Loucy (cell line): ENCODE data around the gene UBE2G1.

ENCODE experiments used
- H2AFZ ChIP-seq: fragments of 200-600 bp; sonication (generic); 2 replicates; pipeline ENCODE4 v1.6.0; 2016; ENCODE audit warnings: antibody characterized with exemption, mild to moderate bottlenecking, low read length, moderate library complexity
- H3F3A ChIP-seq: fragments of 200-600 bp; 2 replicates; pipeline ENCODE4 v1.6.0; 2016; ENCODE audit warnings: antibody characterized with exemption, low read depth, mild to moderate bottlenecking
- H3K27me3 ChIP-seq: fragments of 200-600 bp; sonication (generic); 2 replicates; pipeline ENCODE4 v1.6.1; 2014; ENCODE audit warnings: low read length, mild to moderate bottlenecking; ENCODE audit not compliant: insufficient read depth, poor library complexity, severe bottlenecking
- H3K36me3 ChIP-seq: fragments of 200-600 bp; sonication (generic); 2 replicates; pipeline ENCODE4 v1.6.1; 2016; ENCODE audit warnings: low read length; ENCODE audit not compliant: insufficient read depth
- H3K4me1 ChIP-seq: fragments of 200-600 bp; sonication (generic); 2 replicates; pipeline ENCODE4 v1.5.1; 2014; ENCODE audit warnings: low read length, mild to moderate bottlenecking; ENCODE audit not compliant: insufficient read depth, poor library complexity, severe bottlenecking
- H3K4me2 ChIP-seq: fragments of 200-600 bp; sonication (generic); 2 replicates; pipeline ENCODE4 v1.6.0; 2014; ENCODE audit warnings: antibody characterized with exemption, low read length, low read depth, mild to moderate bottlenecking; ENCODE audit not compliant: poor library complexity, severe bottlenecking
- H3K4me3 ChIP-seq: fragments of 200-600 bp; sonication (generic); 2 replicates; pipeline ENCODE4 v1.5.1; 2014; ENCODE audit warnings: low read length, mild to moderate bottlenecking, mixed read lengths; ENCODE audit not compliant: poor library complexity, severe bottlenecking
- H3K79me2 ChIP-seq: fragments of 200-600 bp; sonication (generic); 2 replicates; pipeline ENCODE4 v1.6.1; 2014; ENCODE audit warnings: low read length; ENCODE audit not compliant: insufficient read depth
- H3K9ac ChIP-seq: fragments of 200-600 bp; sonication (generic); 2 replicates; pipeline ENCODE4 v1.6.0; 2014; ENCODE audit warnings: mild to moderate bottlenecking, low read depth, low read length, moderate library complexity; ENCODE audit not compliant: poor library complexity, severe bottlenecking
- H3K9me2 ChIP-seq: fragments of 200-600 bp; sonication (generic); replicated peaks from 2 replicates; pipeline ENCODE4 v1.6.1; 2016; ENCODE audit warnings: low read depth, low read length, mixed read lengths
- H3K9me3 ChIP-seq: fragments of 200-600 bp; sonication (generic); 2 replicates; pipeline ENCODE4 v1.6.1; 2014; ENCODE audit warnings: mild to moderate bottlenecking, antibody characterized with exemption, low read length, low read depth; ENCODE audit not compliant: insufficient read depth
- H4K20me1 ChIP-seq: fragments of 200-600 bp; sonication (generic); 2 replicates; pipeline ENCODE4 v1.6.0; 2014; ENCODE audit warnings: antibody characterized with exemption, low read length, mild to moderate bottlenecking; ENCODE audit not compliant: insufficient read depth, poor library complexity, severe bottlenecking
- CTCF ChIP-seq: fragments of 200-600 bp; sonication (generic); conservative IDR thresholded peaks from 2 replicates; pipeline ENCODE4 v1.5.1; 2014; ENCODE audit warnings: mild to moderate bottlenecking, antibody characterized with exemption, low read length
- EZH2phosphoT487 ChIP-seq: fragments of 200-600 bp; IDR thresholded peaks from 2 replicates; pipeline ENCODE4 v1.6.1; 2018; ENCODE audit warnings: antibody characterized with exemption, mild to moderate bottlenecking, moderate library complexity, borderline replicate concordance

UBE2G1 gene

GRCh38 chr17:4229627-4230541 is 136.6 kb downstream of the UBE2G1 start:
- Histone ChIP-seq H3F3A (no peaks in the 10 kb centered on the region), H3K27me3 (no peaks in the 10 kb centered on the region), H3K4me3 (no peak overlapping the region), H3K79me2 (no peaks in the 10 kb centered on the region), H2AFZ (no peak overlapping the region), H4K20me1 (no peaks in the 10 kb centered on the region), H3K4me2 (no peak overlapping the region), H3K36me3 (peaks cover 41% of the 10 kb centered on the region), H3K9me2 (no peaks in the 10 kb centered on the region), H3K9ac (no peak overlapping the region), H3K9me3 (no peaks in the 10 kb centered on the region), H3K4me1 (peaks cover 5% of the 10 kb centered on the region)
- no peak for TF ChIP-seq CTCF

DNA sequence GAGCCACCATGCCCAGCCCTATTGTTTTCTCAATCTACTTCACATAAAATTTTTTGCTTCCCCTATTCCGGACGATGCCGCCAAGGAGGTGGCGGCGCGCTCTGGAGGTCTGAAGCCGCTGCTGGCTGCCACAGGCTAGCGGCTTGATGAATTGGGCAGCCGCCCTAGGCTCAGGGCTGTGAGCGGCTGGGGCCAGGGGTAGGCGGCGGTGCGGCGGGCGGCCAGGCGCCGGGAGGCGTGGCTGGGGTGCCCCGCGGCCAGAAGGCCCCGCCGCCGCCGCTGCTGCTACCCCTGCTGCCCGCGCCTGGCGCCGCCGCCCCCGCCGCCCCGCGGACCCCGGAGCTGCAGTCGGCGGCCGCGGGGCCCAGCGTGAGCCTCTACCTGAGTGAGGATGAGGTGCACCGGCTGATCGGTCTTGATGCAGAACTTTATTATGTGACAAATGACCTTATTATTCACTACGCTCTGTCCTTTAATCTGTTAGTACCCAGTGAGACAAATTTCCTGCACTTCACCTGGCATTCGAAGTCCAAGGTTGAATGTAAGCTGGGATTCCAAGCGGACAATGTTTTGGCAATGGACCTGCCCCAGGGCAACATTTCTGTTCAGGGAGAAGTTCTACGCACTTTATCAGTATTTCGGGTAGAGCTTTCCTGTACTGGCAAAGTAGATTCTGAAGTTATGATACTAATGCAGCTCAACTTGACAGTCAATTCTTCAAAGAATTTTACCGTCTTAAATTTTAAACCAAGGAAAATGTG is 144.4 kb downstream of the UBE2G1 start:
- no peaks in the 10 kb centered on the region for H3K9me2 ChIP-seq
- no peaks in the 10 kb centered on the region for H4K20me1 ChIP-seq
- H3K79me2 ChIP-seq = no peaks in the 10 kb centered on the region
- TF ChIP-seq EZH2phosphoT487 (no peak), CTCF (no peak)
- H3K27me3 ChIP-seq = no peaks in the 10 kb centered on the region
- H3K36me3 ChIP-seq = peaks cover 16% of the 10 kb centered on the region; the same call in 1 of the 2 replicates
- no peak overlapping the region for H2AFZ ChIP-seq
- no peak overlapping the region for H3K9ac ChIP-seq
- H3K4me2 ChIP-seq = no peak overlapping the region
- no peaks in the 10 kb centered on the region for H3K4me1 ChIP-seq
- H3F3A ChIP-seq = no peaks in the 10 kb centered on the region
- H3K9me3 ChIP-seq = no peaks in the 10 kb centered on the region
- H3K4me3 ChIP-seq = no peak overlapping the region

DNA sequence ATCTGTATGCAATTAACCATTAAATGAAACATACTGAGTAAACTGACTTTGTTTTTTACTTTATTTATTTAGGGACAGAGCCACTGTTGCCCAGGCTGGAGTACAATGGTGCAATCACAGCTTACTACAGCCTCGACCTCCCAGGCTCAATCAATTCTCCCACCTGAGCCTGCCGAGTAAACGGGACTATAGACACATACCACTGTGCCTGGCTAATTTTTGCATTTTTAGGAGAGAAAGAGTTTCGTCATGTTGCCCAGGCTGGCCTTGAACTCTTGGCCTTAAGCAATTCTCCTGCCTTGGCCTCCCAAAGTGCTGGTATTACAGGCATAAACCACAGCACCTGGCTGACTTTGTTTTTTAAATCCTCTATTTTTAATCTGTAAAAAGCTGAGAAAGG is 145.3 kb downstream of the UBE2G1 start:
- no peaks in the 10 kb centered on the region for H3K9me3 ChIP-seq
- no peak overlapping the region for H2AFZ ChIP-seq
- H3K4me3 ChIP-seq = no peak overlapping the region
- H3K9me2 ChIP-seq = no peaks in the 10 kb centered on the region
- TF ChIP-seq CTCF (no peak), EZH2phosphoT487 (no peak)
- 0 out of 2 replicates have a peak, but pooled peaks cover 2% of the 10 kb centered on the region for H3F3A ChIP-seq
- H3K36me3 ChIP-seq = peaks cover 23% of the 10 kb centered on the region; the same call in 1 of the 2 replicates
- H3K79me2 ChIP-seq = no peaks in the 10 kb centered on the region
- no peak overlapping the region for H3K4me2 ChIP-seq
- no peaks in the 10 kb centered on the region for H4K20me1 ChIP-seq
- no peak overlapping the region for H3K9ac ChIP-seq
- H3K4me1 ChIP-seq = no peaks in the 10 kb centered on the region
- H3K27me3 ChIP-seq = no peaks in the 10 kb centered on the region
